ENCODE measurements around the gene FBN3.
A peak's percentile ranks its signal among the peaks of the same experiment; 100 is the strongest.

FBN3 gene

DNA sequence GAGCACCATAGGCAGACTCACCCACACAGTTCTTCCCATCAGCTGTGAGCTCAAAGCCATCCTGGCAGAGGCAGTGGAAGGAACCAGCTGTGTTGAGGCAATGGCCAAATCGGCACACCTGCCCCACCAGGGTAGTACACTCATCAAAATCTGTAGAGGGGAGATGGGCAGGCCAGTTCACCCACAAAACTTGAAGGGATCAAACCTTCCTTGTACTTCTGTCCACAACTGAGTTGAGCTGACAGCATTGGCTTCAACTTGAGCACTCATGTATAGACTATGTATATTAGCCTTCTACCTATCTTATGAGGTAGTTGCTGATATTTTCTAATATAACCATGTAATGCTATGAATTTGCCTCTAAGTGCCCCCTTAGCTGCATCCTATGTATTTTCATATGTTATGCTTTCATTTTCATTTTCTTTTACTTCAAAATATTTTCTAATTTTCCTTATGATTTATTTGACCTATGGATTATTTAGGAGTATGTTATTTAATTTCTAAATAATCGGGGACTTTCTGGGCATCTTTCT, 54.0 kb downstream of the FBN3 start:
- Histone ChIP-seq H3K27ac (replicated peaks; ENCODE audit: low read length) (no peak overlapping the region), H2BK5ac (ENCODE audit: low read length) (no peak overlapping the region), H3K36me3 (replicated peaks in 1 of 2; ENCODE audit: control insufficient read depth in 2 of 2, insufficient read depth in 2 of 2, low read length in 2 of 2) (peaks cover 37 to 54% of the 10 kb centered on the region in 2 donors), H3K4ac (ENCODE audit: low read length) (no peak overlapping the region), H3K27me3 (ENCODE audit: control insufficient read depth in 3 of 3, insufficient read depth in 3 of 3, low read depth in 1 of 3, low read length in 3 of 3) (no peaks in the 10 kb centered on the region), H3K9ac (ENCODE audit: low read depth, low read length, poor library complexity) (no peak overlapping the region), H3K79me1 (ENCODE audit: low read depth, low read length) (no peaks in the 10 kb centered on the region), H4K91ac (ENCODE audit: low read depth, low read length, poor library complexity) (no peak overlapping the region), H2BK12ac (ENCODE audit: low read length) (no peak overlapping the region), H3K4me1 (ENCODE audit: control insufficient read depth in 2 of 2, insufficient read depth in 1 of 2, low read depth in 1 of 2, low read length in 2 of 2) (no peaks in the 10 kb centered on the region), H3K18ac (ENCODE audit: low read length) (no peak overlapping the region), H2BK15ac (ENCODE audit: low read length) (no peak overlapping the region), H3K14ac (ENCODE audit: low read length) (no peak overlapping the region), H2BK120ac (ENCODE audit: low read depth, low read length) (no peak overlapping the region), H3K4me3 (ENCODE audit: low read length in 2 of 2) (peak overlapping the region in 1 of 2 donors; percentile 33), H2AK5ac (ENCODE audit: low read depth, low read length) (no peak overlapping the region), H3K4me2 (ENCODE audit: insufficient read depth, low read length, poor library complexity, severe bottlenecking) (no peak overlapping the region), H3K9me3 (replicated peaks in 1 of 2; ENCODE audit: control insufficient read depth in 2 of 2, insufficient read depth in 1 of 2, low read depth in 1 of 2, low read length in 2 of 2) (peaks cover 33 to 51% of the 10 kb centered on the region in 2 donors), H3K23ac (ENCODE audit: low read depth, low read length, poor library complexity) (no peak overlapping the region), H2AFZ (ENCODE audit: low read length) (no peak overlapping the region), H4K8ac (ENCODE audit: low read depth, low read length) (no peak overlapping the region)
- DNase-seq (ENCODE audit: low spot score), result no peak
- no CpG with 5 or more reads among the region's 2 CpGs for WGBS, 2 donors (ENCODE audit: extremely low coverage in 2 of 2, insufficient read length in 2 of 2, insufficient replicate concordance in 1 of 2)

DNA sequence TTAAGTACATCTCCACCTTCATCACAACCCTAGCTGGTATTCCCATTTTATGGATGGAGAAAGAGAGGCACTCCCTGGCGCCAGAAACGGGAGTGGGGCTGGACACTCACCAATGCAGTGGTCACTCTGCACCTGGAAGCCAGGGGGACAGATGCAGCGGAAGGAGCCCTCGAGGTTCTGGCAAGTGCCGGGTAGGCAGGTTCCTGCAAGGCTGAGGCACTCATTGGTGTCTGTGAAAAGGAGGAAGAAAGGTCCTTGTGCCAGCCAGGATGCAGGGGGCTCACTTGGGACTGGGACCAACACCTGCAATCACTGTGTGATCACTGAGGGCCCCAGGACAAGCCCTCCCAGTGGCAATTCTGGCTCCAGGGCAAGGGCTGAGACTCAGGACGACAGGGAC, 55.1 kb downstream of the FBN3 start:
- Histone ChIP-seq H4K8ac (ENCODE audit: low read depth, low read length) (no peak overlapping the region), H2BK120ac (ENCODE audit: low read depth, low read length) (no peak overlapping the region), H3K27ac (replicated peaks; ENCODE audit: low read length) (no peak overlapping the region), H4K91ac (ENCODE audit: low read depth, low read length, poor library complexity) (no peak overlapping the region), H3K9ac (ENCODE audit: low read depth, low read length, poor library complexity) (no peak overlapping the region), H3K79me1 (ENCODE audit: low read depth, low read length) (no peaks in the 10 kb centered on the region), H3K27me3 (ENCODE audit: control insufficient read depth in 3 of 3, insufficient read depth in 3 of 3, low read depth in 1 of 3, low read length in 3 of 3) (no peaks in the 10 kb centered on the region), H2AFZ (ENCODE audit: low read length) (no peak overlapping the region), H2BK15ac (ENCODE audit: low read length) (no peak overlapping the region), H3K14ac (ENCODE audit: low read length) (no peak overlapping the region), H3K4me2 (ENCODE audit: insufficient read depth, low read length, poor library complexity, severe bottlenecking) (no peak overlapping the region), H3K9me3 (replicated peaks in 1 of 2; ENCODE audit: control insufficient read depth in 2 of 2, insufficient read depth in 1 of 2, low read depth in 1 of 2, low read length in 2 of 2) (peaks cover 35 to 51% of the 10 kb centered on the region in 2 donors), H3K4me3 (ENCODE audit: low read length in 2 of 2) (no peak overlapping the region), H3K4ac (ENCODE audit: low read length) (no peak overlapping the region), H2BK12ac (ENCODE audit: low read length) (no peak overlapping the region), H3K23ac (ENCODE audit: low read depth, low read length, poor library complexity) (no peak overlapping the region), H3K18ac (ENCODE audit: low read length) (no peak overlapping the region), H2BK5ac (ENCODE audit: low read length) (no peak overlapping the region), H2AK5ac (ENCODE audit: low read depth, low read length) (no peak overlapping the region), H3K4me1 (ENCODE audit: control insufficient read depth in 2 of 2, insufficient read depth in 1 of 2, low read depth in 1 of 2, low read length in 2 of 2) (peaks cover 0 to 1% of the 10 kb centered on the region in 2 donors), H3K36me3 (replicated peaks in 1 of 2; ENCODE audit: control insufficient read depth in 2 of 2, insufficient read depth in 2 of 2, low read length in 2 of 2) (peaks cover 46 to 57% of the 10 kb centered on the region in 2 donors)
- no peak for DNase-seq (ENCODE audit: low spot score)
- no CpG with 5 or more reads among the region's 6 CpGs for WGBS, 2 donors (ENCODE audit: extremely low coverage in 2 of 2, insufficient read length in 2 of 2, insufficient replicate concordance in 1 of 2)

DNA sequence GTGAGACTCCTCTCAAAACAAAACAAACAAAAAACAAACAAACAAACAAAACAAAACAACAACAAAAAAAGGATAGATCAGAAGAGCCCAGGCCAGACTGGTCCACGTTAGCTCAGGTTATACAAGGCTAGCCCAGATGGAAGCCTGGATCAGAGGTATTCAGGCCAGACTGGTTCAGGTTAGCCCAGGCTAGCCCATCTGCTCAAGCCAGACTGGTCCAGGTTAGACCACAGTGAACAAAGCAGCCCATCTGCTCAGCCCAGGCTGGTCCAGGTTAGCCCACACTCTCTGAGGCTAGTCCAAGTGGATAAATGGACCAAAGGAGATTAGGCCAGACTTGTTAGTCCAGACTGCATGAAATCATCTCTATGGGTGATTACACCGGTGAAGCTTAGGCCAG, 55.7 kb downstream of the FBN3 start:
- Histone ChIP-seq H3K36me3 (replicated peaks in 1 of 2; ENCODE audit: control insufficient read depth in 2 of 2, insufficient read depth in 2 of 2, low read length in 2 of 2) (peaks cover 50 to 62% of the 10 kb centered on the region in 2 donors), H3K18ac (ENCODE audit: low read length) (no peak overlapping the region), H3K9ac (ENCODE audit: low read depth, low read length, poor library complexity) (no peak overlapping the region), H3K4ac (ENCODE audit: low read length) (no peak overlapping the region), H2AFZ (ENCODE audit: low read length) (no peak overlapping the region), H2BK12ac (ENCODE audit: low read length) (no peak overlapping the region), H2BK15ac (ENCODE audit: low read length) (no peak overlapping the region), H3K4me2 (ENCODE audit: insufficient read depth, low read length, poor library complexity, severe bottlenecking) (no peak overlapping the region), H3K27me3 (ENCODE audit: control insufficient read depth in 3 of 3, insufficient read depth in 3 of 3, low read depth in 1 of 3, low read length in 3 of 3) (no peaks in the 10 kb centered on the region), H4K91ac (ENCODE audit: low read depth, low read length, poor library complexity) (no peak overlapping the region), H4K8ac (ENCODE audit: low read depth, low read length) (no peak overlapping the region), H3K27ac (replicated peaks; ENCODE audit: low read length) (no peak overlapping the region), H2AK5ac (ENCODE audit: low read depth, low read length) (no peak overlapping the region), H3K4me1 (ENCODE audit: control insufficient read depth in 2 of 2, insufficient read depth in 1 of 2, low read depth in 1 of 2, low read length in 2 of 2) (peaks cover 0 to 2% of the 10 kb centered on the region in 2 donors), H3K79me1 (ENCODE audit: low read depth, low read length) (no peaks in the 10 kb centered on the region), H2BK120ac (ENCODE audit: low read depth, low read length) (no peak overlapping the region), H3K14ac (ENCODE audit: low read length) (no peak overlapping the region), H3K9me3 (replicated peaks in 1 of 2; ENCODE audit: control insufficient read depth in 2 of 2, insufficient read depth in 1 of 2, low read depth in 1 of 2, low read length in 2 of 2) (peaks cover 37 to 51% of the 10 kb centered on the region in 2 donors), H2BK5ac (ENCODE audit: low read length) (no peak overlapping the region), H3K4me3 (ENCODE audit: low read length in 2 of 2) (no peak overlapping the region), H3K23ac (ENCODE audit: low read depth, low read length, poor library complexity) (no peak overlapping the region)
- DNase-seq (ENCODE audit: low spot score), result no peak
- WGBS, 2 donors (ENCODE audit: extremely low coverage in 2 of 2, insufficient read length in 2 of 2, insufficient replicate concordance in 1 of 2), result no CpG with 5 or more reads among the region's 2 CpGs

DNA sequence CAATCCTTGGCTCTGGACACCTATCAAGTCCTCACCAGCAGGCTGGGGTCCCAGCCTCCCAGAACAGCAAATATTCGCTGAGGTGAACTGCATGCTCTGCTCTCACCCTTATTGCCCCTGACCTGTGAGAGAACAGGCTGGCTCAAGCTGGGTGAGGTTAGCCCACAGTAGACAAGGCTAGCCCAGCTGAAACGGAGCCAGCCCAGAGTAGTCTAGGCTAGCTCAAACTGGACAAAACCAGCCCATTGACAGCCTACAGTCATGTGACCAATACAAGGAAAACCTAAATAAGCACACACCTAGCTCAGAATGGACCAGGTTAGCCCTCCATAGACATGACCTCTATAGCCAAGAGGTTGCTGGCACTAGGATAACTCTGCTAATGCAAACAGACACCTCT, 58.4 kb downstream of the FBN3 start:
- no peak overlapping the region for H2BK120ac ChIP-seq (ENCODE audit: low read depth, low read length)
- no peak for DNase-seq (ENCODE audit: low spot score)
- H4K8ac ChIP-seq (ENCODE audit: low read depth, low read length), result no peak overlapping the region
- H3K4ac ChIP-seq (ENCODE audit: low read length), result no peak overlapping the region
- WGBS, 2 donors (ENCODE audit: extremely low coverage in 2 of 2, insufficient read length in 2 of 2, insufficient replicate concordance in 1 of 2), result no CpG with 5 or more reads among the region's 2 CpGs
- no peak overlapping the region for H3K9ac ChIP-seq (ENCODE audit: low read depth, low read length, poor library complexity)
- H3K27me3 ChIP-seq (ENCODE audit: control insufficient read depth in 3 of 3, insufficient read depth in 3 of 3, low read depth in 1 of 3, low read length in 3 of 3), result no peaks in the 10 kb centered on the region
- no peak overlapping the region for H3K4me2 ChIP-seq (ENCODE audit: insufficient read depth, low read length, poor library complexity, severe bottlenecking)
- no peak overlapping the region for H2AFZ ChIP-seq (ENCODE audit: low read length)
- H2BK12ac ChIP-seq (ENCODE audit: low read length), result no peak overlapping the region
- peaks cover 5 to 6% of the 10 kb centered on the region in 2 donors for H3K4me1 ChIP-seq (ENCODE audit: control insufficient read depth in 2 of 2, insufficient read depth in 1 of 2, low read depth in 1 of 2, low read length in 2 of 2)
- H3K79me1 ChIP-seq (ENCODE audit: low read depth, low read length), result no peaks in the 10 kb centered on the region
- no peak overlapping the region for H4K91ac ChIP-seq (ENCODE audit: low read depth, low read length, poor library complexity)
- H3K18ac ChIP-seq (ENCODE audit: low read length), result no peak overlapping the region
- H3K27ac ChIP-seq (replicated peaks; ENCODE audit: low read length), result no peak overlapping the region
- peaks cover 46 to 59% of the 10 kb centered on the region in 2 donors for H3K36me3 ChIP-seq (replicated peaks in 1 of 2; ENCODE audit: control insufficient read depth in 2 of 2, insufficient read depth in 2 of 2, low read length in 2 of 2)
- no peak overlapping the region for H3K14ac ChIP-seq (ENCODE audit: low read length)
- H3K9me3 ChIP-seq (replicated peaks in 1 of 2; ENCODE audit: control insufficient read depth in 2 of 2, insufficient read depth in 1 of 2, low read depth in 1 of 2, low read length in 2 of 2), result peaks cover 29 to 36% of the 10 kb centered on the region in 2 donors
- no peak overlapping the region for H2BK15ac ChIP-seq (ENCODE audit: low read length)
- no peak overlapping the region for H3K4me3 ChIP-seq (ENCODE audit: low read length in 2 of 2)
- no peak overlapping the region for H2AK5ac ChIP-seq (ENCODE audit: low read depth, low read length)
- no peak overlapping the region for H2BK5ac ChIP-seq (ENCODE audit: low read length)
- no peak overlapping the region for H3K23ac ChIP-seq (ENCODE audit: low read depth, low read length, poor library complexity)

Measured in neuronal stem cell (in vitro differentiated cells).